ENCODE data around the gene PJA1.

Gene PJA1

GRCh38 chrX:69151866-69152284, 13.4 kb downstream of the PJA1 start:
- DNase-seq (ENCODE audit: insufficient read length) (no peak), FAIRE-seq (no peak)
- TF ChIP-seq POLR2A (IDR thresholded peaks at IDR 0.05; ENCODE audit: low read depth, low read length): no peak
- TF ChIP-seq TAF1 (IDR thresholded peaks at IDR 0.05; ENCODE audit: borderline replicate concordance, low read depth, low read length): no peak
- no peak for TF ChIP-seq POLR2AphosphoS5 (IDR thresholded peaks at IDR 0.05; ENCODE audit: low read depth, low read length)

GRCh38 chrX:69150281-69150960, 14.8 kb downstream of the PJA1 start:
- TF ChIP-seq POLR2A (IDR thresholded peaks at IDR 0.05; ENCODE audit: low read depth, low read length): no peak
- no peak for TF ChIP-seq TAF1 (IDR thresholded peaks at IDR 0.05; ENCODE audit: borderline replicate concordance, low read depth, low read length)
- no peak for TF ChIP-seq POLR2AphosphoS5 (IDR thresholded peaks at IDR 0.05; ENCODE audit: low read depth, low read length)
- DNase-seq (ENCODE audit: insufficient read length) (no peak), FAIRE-seq (no peak)

- no peak for TF ChIP-seq POLR2A (IDR thresholded peaks at IDR 0.05; ENCODE audit: low read depth, low read length)
- TF ChIP-seq POLR2AphosphoS5 (IDR thresholded peaks at IDR 0.05; ENCODE audit: low read depth, low read length): no peak
- no peak for TF ChIP-seq TAF1 (IDR thresholded peaks at IDR 0.05; ENCODE audit: borderline replicate concordance, low read depth, low read length)
- FAIRE-seq (no peak), DNase-seq (ENCODE audit: insufficient read length) (no peak)
Measured at GRCh38 chrX:69149466-69150280, 15.6 kb downstream of the PJA1 start.

- TF ChIP-seq POLR2A (IDR thresholded peaks at IDR 0.05; ENCODE audit: low read depth, low read length): no peak
- no peak for TF ChIP-seq POLR2AphosphoS5 (IDR thresholded peaks at IDR 0.05; ENCODE audit: low read depth, low read length)
- TF ChIP-seq TAF1 (IDR thresholded peaks at IDR 0.05; ENCODE audit: borderline replicate concordance, low read depth, low read length): no peak
- no peak for DNase-seq (ENCODE audit: insufficient read length)
- FAIRE-seq: no peak
Measured at GRCh38 chrX:69148946-69149345, 16.3 kb downstream of the PJA1 start.

GRCh38 chrX:69146739-69147138, 18.5 kb downstream of the PJA1 start:
- peak; percentile 56 for FAIRE-seq
- TF ChIP-seq TAF1 (IDR thresholded peaks at IDR 0.05; ENCODE audit: borderline replicate concordance, low read depth, low read length) (no peak), POLR2A (IDR thresholded peaks at IDR 0.05; ENCODE audit: low read depth, low read length) (no peak)
- no peak for DNase-seq (ENCODE audit: insufficient read length)

GRCh38 chrX:69145714-69146113, 19.5 kb downstream of the PJA1 start:
- DNase-seq (ENCODE audit: insufficient read length) (no peak), FAIRE-seq (no peak)
- TF ChIP-seq TAF1 (IDR thresholded peaks at IDR 0.05; ENCODE audit: borderline replicate concordance, low read depth, low read length): no peak
- TF ChIP-seq POLR2AphosphoS5 (IDR thresholded peaks at IDR 0.05; ENCODE audit: low read depth, low read length): no peak
- TF ChIP-seq POLR2A (IDR thresholded peaks at IDR 0.05; ENCODE audit: low read depth, low read length): no peak

- TF ChIP-seq POLR2A (IDR thresholded peaks at IDR 0.05; ENCODE audit: low read depth, low read length) (no peak), TAF1 (IDR thresholded peaks at IDR 0.05; ENCODE audit: borderline replicate concordance, low read depth, low read length) (no peak), POLR2AphosphoS5 (IDR thresholded peaks at IDR 0.05; ENCODE audit: low read depth, low read length) (no peak)
- DNase-seq (ENCODE audit: insufficient read length): no peak
- no peak for FAIRE-seq
Measured at GRCh38 chrX:69144838-69145680, 20.2 kb downstream of the PJA1 start.

GRCh38 chrX:69143530-69143929, 21.7 kb downstream of the PJA1 start:
- FAIRE-seq (no peak), DNase-seq (ENCODE audit: insufficient read length) (no peak)
- TF ChIP-seq POLR2AphosphoS5 (IDR thresholded peaks at IDR 0.05; ENCODE audit: low read depth, low read length): no peak
- TF ChIP-seq TAF1 (IDR thresholded peaks at IDR 0.05; ENCODE audit: borderline replicate concordance, low read depth, low read length): no peak
- TF ChIP-seq POLR2A (IDR thresholded peaks at IDR 0.05; ENCODE audit: low read depth, low read length): no peak

- FAIRE-seq (no peak), DNase-seq (ENCODE audit: insufficient read length) (no peak)
- no peak for TF ChIP-seq POLR2A (IDR thresholded peaks at IDR 0.05; ENCODE audit: low read depth, low read length)
- no peak for TF ChIP-seq POLR2AphosphoS5 (IDR thresholded peaks at IDR 0.05; ENCODE audit: low read depth, low read length)
- TF ChIP-seq TAF1 (IDR thresholded peaks at IDR 0.05; ENCODE audit: borderline replicate concordance, low read depth, low read length): no peak
Measured at GRCh38 chrX:69142788-69143469, 22.3 kb downstream of the PJA1 start.

- FAIRE-seq: no peak
- no peak for DNase-seq (ENCODE audit: insufficient read length)
- TF ChIP-seq TAF1 (IDR thresholded peaks at IDR 0.05; ENCODE audit: borderline replicate concordance, low read depth, low read length): no peak
- TF ChIP-seq POLR2AphosphoS5 (IDR thresholded peaks at IDR 0.05; ENCODE audit: low read depth, low read length): no peak
- TF ChIP-seq POLR2A (IDR thresholded peaks at IDR 0.05; ENCODE audit: low read depth, low read length): no peak
Measured at GRCh38 chrX:69140837-69141236, 24.4 kb downstream of the PJA1 start.

GRCh38 chrX:69139516-69139915, 25.7 kb downstream of the PJA1 start:
- FAIRE-seq: no peak
- TF ChIP-seq POLR2AphosphoS5 (IDR thresholded peaks at IDR 0.05; ENCODE audit: low read depth, low read length) (no peak), TAF1 (IDR thresholded peaks at IDR 0.05; ENCODE audit: borderline replicate concordance, low read depth, low read length) (no peak), POLR2A (IDR thresholded peaks at IDR 0.05; ENCODE audit: low read depth, low read length) (no peak)

More at GRCh38 chrX:69139516-69139915, 25.7 kb downstream of the PJA1 start:
- DNase-seq (ENCODE audit: insufficient read length): no peak
